Measurements from ENCODE around the gene PIGR. TPM values are rescaled to one million over a fixed set of nuclear protein-coding genes. Genes with fewer than 3 reads are reported as not detected.

Gene PIGR
- total and polyA plus RNA-seq, 9 of the 15 experiments (the other 6 are each of a cell fraction or from before 2014, with no cell fraction given), result 0.01 to 1.5 (median 0.03) TPM; not detected in 4

- TF ChIP-seq NKRF (IDR thresholded peaks at IDR 0.05; ENCODE audit: borderline replicate concordance) (0 out of 2 replicates have a peak, but pooled peaks have one; percentile 34), TAF15 (IDR thresholded peaks at IDR 0.05; ENCODE audit: low read depth, low read length) (0 out of 2 replicates have a peak, but pooled peaks have one; percentile 65), ZC3H4 (CRISPR knock-in tag; IDR thresholded peaks at IDR 0.05; ENCODE audit: borderline replicate concordance) (0 out of 2 replicates have a peak, but pooled peaks have one; percentile 71), ZNF282 (CRISPR knock-in tag; IDR thresholded peaks at IDR 0.05) (0 out of 2 replicates have a peak, but pooled peaks have one; percentile 10), LARP7 (IDR thresholded peaks at IDR 0.05) (peak; percentile 72; the same call in 1 of the 2 replicates), TAL1 (IDR thresholded peaks at IDR 0.05) (0 out of 2 replicates have a peak, but pooled peaks have one; percentile 9), HCFC1 (IDR thresholded peaks at IDR 0.05; ENCODE audit: low read depth, low read length) (0 out of 2 replicates have a peak, but pooled peaks have one; percentile 17), NCOA4 (IDR thresholded peaks at IDR 0.05; ENCODE audit: partially characterized antibody) (peak; percentile 14), ZBTB26 (CRISPR knock-in tag; IDR thresholded peaks at IDR 0.05) (0 out of 2 replicates have a peak, but pooled peaks have one; percentile 2), CBX5 (IDR thresholded peaks at IDR 0.05; ENCODE audit: borderline replicate concordance, low read depth) (0 out of 2 replicates have a peak, but pooled peaks have one; percentile 5)
Measured at GRCh38 chr1:206923961-206924557, 22.2 kb downstream of the PIGR start (continued).
